Esophagus squamous epithelium (tissue), 5 donors: ENCODE results near the gene FAM168A. TPM values are rescaled to one million over a fixed set of nuclear protein-coding genes. Genes with fewer than 3 reads are reported as not detected.

Experiments
- DNase-seq: peaks from one replicate; lab custom pipeline; 2025; lab: John Stamatoyannopoulos, UW
- H3K27ac ChIP-seq, 4 donors: fragments of 200-600 bp; sonication (generic); one replicate each; pipeline ENCODE4 v1.5.1; 2016 to 2019; ENCODE audit warnings: mild to moderate bottlenecking in 1 of 4
- H3K27me3 ChIP-seq, 4 donors: fragments of 200-600 bp; sonication (generic); 1 replicate in 3 of 4; 2 replicates in 1 of 4; pipeline versions ENCODE4 v1.5.1 to v1.6.0; 2017 to 2021; ENCODE audit warnings: antibody characterized with exemption in 1 of 4
- H3K36me3 ChIP-seq, 3 donors: fragments of 200-600 bp; sonication (generic); one replicate each; pipeline ENCODE4 v1.5.1; 2016 to 2019
- H3K4me1 ChIP-seq, 3 donors: fragments of 200-600 bp; sonication (generic); one replicate each; pipeline ENCODE4 v1.5.1; 2017 to 2019
- H3K4me3 ChIP-seq, 4 donors: fragments of 200-600 bp; sonication (generic); 1 replicate in 3 of 4; 2 replicates in 1 of 4; pipeline ENCODE4 v1.5.1; 2016 to 2019; ENCODE audit warnings: mild to moderate bottlenecking in 2 of 4, moderate library complexity in 1 of 4
- H3K9me3 ChIP-seq, 3 donors: fragments of 200-600 bp; sonication (generic); one replicate each; pipeline ENCODE4 v1.5.1; 2016 to 2019
- POLR2A ChIP-seq, 4 donors: fragments of 450-650 bp; IDR thresholded peaks; one replicate each; pipeline ENCODE4 v1.6.1; 2017; ENCODE audit warnings: antibody characterized with exemption in 4 of 4, mild to moderate bottlenecking in 4 of 4, moderate library complexity in 3 of 4
- WGBS, 2 donors: methylation state at CpG; one replicate each; pipeline ENCODE4 v1.1.5; 2018; 5-methylcytosine and 5-hydroxymethylcytosine counted together
- intact Hi-C: fragments of 100-400 bp; cut with DNase I; formaldehyde crosslinking; loops from one replicate; pipeline ENCODE4 v1.15.0; 2022
- total RNA-seq, 4 donors: library from RNA; depleted of rRNA; stranded (reverse); fragments of >200 nt; gene quantifications; one replicate each; pipeline ENCODE4 v1.1.0, GENCODE V29; 2016
- TF ChIP-seq, protein P1 (sequence below), 6 experiments: fragments of 450-650 bp in 4 of 6; fragments of 200-600 bp in 2 of 6; sonication (generic) in 2 of 6; IDR thresholded peaks; one replicate each; pipeline ENCODE4 v1.5.1; 2016 to 2019; ENCODE audit warnings: antibody characterized with exemption in 6 of 6, mild to moderate bottlenecking in 4 of 6, moderate library complexity in 4 of 6
- donor health status: DM: yes; HTN: yes; CAD: no.

Gene FAM168A
- total RNA-seq, 4 donors from 2014 or later = 7.0 to 15.5 (median 12.3) TPM

DNA sequence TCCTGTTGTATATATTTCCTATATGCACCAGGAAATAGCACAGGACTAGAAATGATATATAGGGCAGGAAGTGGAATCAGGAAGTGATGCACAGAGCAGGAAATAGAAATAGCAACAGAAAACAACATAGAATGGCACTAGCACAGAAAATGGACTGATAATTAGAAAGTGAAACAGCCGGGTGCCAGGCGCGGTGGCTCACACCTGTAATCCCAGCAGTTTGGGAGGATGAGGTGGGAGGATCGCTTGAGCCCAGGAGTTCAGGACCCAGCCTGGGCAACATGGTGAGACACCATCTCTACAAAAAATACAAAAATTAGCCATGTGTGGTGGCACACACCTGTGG is 231.7 kb downstream of the FAM168A start:
- WGBS, 2 donors = 70 to 79% methylated on average over 4 of the region's 4 CpGs
- Histone ChIP-seq H3K36me3 (peaks cover 0 to 60% (median 0%) of the 10 kb centered on the region in 3 donors), H3K27me3 (no peaks in the 10 kb centered on the region), H3K9me3 (no peaks in the 10 kb centered on the region), H3K4me3 (no peak overlapping the region), H3K4me1 (peaks cover 0 to 10% (median 0%) of the 10 kb centered on the region in 3 donors), H3K27ac (no peak overlapping the region)
- intact Hi-C loops = no loop called here
- DNase-seq = no peak
- TF ChIP-seq POLR2A (IDR thresholded peaks at IDR 0.05) = no peak
- TF ChIP-seq, protein P1, sequence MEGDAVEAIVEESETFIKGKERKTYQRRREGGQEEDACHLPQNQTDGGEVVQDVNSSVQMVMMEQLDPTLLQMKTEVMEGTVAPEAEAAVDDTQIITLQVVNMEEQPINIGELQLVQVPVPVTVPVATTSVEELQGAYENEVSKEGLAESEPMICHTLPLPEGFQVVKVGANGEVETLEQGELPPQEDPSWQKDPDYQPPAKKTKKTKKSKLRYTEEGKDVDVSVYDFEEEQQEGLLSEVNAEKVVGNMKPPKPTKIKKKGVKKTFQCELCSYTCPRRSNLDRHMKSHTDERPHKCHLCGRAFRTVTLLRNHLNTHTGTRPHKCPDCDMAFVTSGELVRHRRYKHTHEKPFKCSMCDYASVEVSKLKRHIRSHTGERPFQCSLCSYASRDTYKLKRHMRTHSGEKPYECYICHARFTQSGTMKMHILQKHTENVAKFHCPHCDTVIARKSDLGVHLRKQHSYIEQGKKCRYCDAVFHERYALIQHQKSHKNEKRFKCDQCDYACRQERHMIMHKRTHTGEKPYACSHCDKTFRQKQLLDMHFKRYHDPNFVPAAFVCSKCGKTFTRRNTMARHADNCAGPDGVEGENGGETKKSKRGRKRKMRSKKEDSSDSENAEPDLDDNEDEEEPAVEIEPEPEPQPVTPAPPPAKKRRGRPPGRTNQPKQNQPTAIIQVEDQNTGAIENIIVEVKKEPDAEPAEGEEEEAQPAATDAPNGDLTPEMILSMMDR (IDR thresholded peaks at IDR 0.05) = no peak

DNA sequence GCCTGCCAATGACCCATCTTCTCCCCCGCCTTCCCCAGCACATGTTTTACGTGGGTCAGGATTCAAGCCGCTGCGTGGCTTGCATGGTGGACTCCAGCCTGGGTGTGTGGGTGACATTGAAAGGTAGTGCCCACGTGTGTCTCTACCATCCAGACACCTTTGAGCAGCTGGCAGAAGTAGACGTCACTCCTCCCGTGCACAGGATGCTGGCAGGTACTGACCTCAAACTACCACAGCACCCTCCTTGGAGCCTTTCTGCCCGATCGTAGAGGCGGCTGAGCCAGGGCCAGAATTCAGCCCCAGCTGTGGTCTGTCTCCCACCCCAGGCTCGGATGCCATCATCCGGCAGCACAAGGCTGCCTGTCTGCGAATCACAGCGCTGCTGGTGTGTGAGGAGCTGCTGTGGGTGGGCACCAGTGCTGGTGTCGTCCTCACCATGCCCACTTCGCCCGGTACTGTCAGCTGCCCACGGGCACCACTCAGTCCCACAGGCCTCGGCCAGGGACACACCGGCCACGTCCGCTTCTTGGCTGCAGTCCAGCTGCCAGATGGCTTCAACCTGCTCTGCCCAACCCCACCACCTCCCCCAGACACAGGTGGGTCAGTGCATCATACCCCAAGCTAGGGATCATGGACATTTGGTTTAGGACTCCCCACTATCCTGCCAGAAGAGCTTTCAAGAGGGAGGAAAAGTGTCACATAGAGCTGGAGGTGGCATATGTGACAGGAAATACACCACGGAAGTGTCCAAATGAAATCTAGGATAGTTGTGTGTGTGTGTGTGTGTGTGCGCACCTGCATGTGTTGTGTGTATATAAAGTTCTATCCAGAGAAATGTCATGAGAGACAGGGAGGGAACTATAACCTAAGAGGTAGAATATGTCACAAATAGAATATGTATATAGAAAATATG is 232.3 kb downstream of the FAM168A start:
- 84 to 89% methylated on average over 8 to 16 of the region's 24 CpGs for WGBS, 2 donors
- H3K36me3 ChIP-seq = peaks cover 0 to 66% (median 0%) of the 10 kb centered on the region in 3 donors

DNA sequence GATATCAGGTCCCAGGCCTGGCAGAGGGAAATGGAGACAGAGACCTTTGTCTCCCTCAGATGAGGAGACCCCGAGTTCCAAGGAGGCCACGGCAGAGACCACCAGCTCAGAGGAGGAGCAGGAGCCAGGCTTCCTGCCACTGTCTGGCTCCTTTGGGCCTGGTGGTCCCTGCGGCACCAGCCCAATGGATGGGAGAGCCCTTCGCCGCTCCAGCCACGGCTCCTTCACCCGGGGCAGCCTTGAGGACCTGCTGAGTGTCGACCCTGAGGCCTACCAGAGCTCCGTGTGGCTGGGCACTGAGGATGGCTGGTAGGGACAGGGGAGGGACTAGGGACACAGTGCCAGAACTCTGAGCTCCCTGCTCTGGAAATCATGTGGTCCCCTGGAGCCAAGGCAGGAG is 234.8 kb downstream of the FAM168A start:
- WGBS, 2 donors = 80 to 100% methylated on average over 1 of the region's 9 CpGs
- Histone ChIP-seq H3K9me3 (no peaks in the 10 kb centered on the region), H3K27me3 (no peaks in the 10 kb centered on the region), H3K27ac (no peak overlapping the region), H3K4me3 (no peak overlapping the region), H3K36me3 (peaks cover 0 to 78% (median 0%) of the 10 kb centered on the region in 3 donors), H3K4me1 (peaks cover 0 to 23% (median 0%) of the 10 kb centered on the region in 3 donors)
- TF ChIP-seq, protein P1 (IDR thresholded peaks at IDR 0.05) = no peak
- TF ChIP-seq POLR2A (IDR thresholded peaks at IDR 0.05) = no peak
- DNase-seq = no peak
- intact Hi-C loops = no loop called here

More for the DNA sequence above, 232.3 kb downstream of the FAM168A start:
- no peaks in the 10 kb centered on the region for H3K9me3 ChIP-seq
- H3K4me1 ChIP-seq = peaks cover 0 to 10% (median 0%) of the 10 kb centered on the region in 3 donors
- H3K27me3 ChIP-seq = no peaks in the 10 kb centered on the region
- no peak for DNase-seq
- no peak overlapping the region for H3K27ac ChIP-seq
- intact Hi-C loops = no loop called here
- TF ChIP-seq, protein P1 (IDR thresholded peaks at IDR 0.05) = no peak
- TF ChIP-seq POLR2A (IDR thresholded peaks at IDR 0.05) = no peak
- H3K4me3 ChIP-seq = no peak overlapping the region

DNA sequence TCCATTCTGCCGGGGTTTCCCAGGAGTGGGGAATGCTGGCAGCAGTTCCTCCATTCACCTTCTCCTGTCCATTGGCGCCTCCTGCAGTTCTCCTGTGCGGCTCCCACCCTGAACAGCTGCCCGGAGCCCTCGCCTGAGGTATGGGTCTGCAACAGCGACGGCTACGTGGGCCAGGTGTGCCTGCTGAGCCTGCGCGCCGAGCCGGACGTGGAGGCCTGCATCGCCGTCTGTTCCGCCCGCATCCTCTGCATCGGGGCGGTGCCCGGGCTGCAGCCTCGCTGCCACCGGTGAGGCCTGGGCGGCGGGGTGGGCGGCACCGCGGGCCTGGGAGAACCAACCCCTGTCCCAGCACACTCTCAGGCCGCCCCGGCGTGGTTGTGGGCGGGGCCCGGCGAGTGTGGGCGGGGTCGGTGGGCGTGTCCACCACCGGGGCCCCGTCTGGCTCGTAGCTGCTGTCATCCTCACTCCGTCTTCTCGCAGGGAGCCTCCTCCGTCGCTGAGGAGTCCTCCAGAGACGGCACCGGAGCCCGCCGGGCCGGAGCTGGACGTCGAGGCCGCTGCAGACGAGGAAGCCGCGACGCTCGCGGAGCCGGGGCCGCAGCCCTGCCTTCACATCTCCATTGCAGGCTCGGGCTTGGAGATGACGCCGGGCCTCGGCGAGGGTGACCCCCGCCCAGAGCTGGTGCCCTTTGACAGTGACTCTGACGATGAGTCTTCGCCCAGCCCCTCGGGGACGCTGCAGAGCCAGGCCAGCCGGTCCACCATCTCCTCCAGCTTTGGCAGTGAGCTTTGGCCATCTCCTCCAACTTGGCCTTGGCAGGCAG is 235.7 kb downstream of the FAM168A start:
- Histone ChIP-seq H3K4me1 (peaks cover 0 to 20% (median 0%) of the 10 kb centered on the region in 3 donors), H3K27me3 (no peaks in the 10 kb centered on the region), H3K9me3 (no peaks in the 10 kb centered on the region), H3K36me3 (peaks cover 0 to 84% (median 0%) of the 10 kb centered on the region in 3 donors), H3K4me3 (no peak overlapping the region), H3K27ac (no peak overlapping the region)
- 60 to 92% methylated on average over 1 to 33 of the region's 70 CpGs for WGBS, 2 donors
- intact Hi-C loops = no loop called here
- no peak for DNase-seq
- TF ChIP-seq, protein P1 (IDR thresholded peaks at IDR 0.05) = no peak
- TF ChIP-seq POLR2A (IDR thresholded peaks at IDR 0.05) = no peak
